Stimulated activated CD8-positive, alpha-beta memory T cell treated with anti-CD3 and anti-CD28 coated beads, Interleukin-15, amount 100 ng/mL, for 24 hours (primary cell): Measurements from ENCODE around the gene DPYD.

ENCODE experiments used
- DNase-seq: peaks from one replicate; pipeline ENCODE4 v3.0.0-alpha.2; 2020; ENCODE audit warnings: low read depth

Gene DPYD

GRCh38 chr1:97202481-97203380 is 718.1 kb downstream of the DPYD start:
- DNase-seq: no peak

GRCh38 chr1:97201641-97202040 is 719.2 kb downstream of the DPYD start:
- DNase-seq: no peak

- no peak for DNase-seq
Observed at GRCh38 chr1:97200595-97200994, 720.2 kb downstream of the DPYD start.

- DNase-seq: no peak
Observed at GRCh38 chr1:97196825-97197516, 723.9 kb downstream of the DPYD start.

- no peak for DNase-seq
Observed at GRCh38 chr1:97192872-97193572, 727.8 kb downstream of the DPYD start.

- no peak for DNase-seq
Observed at GRCh38 chr1:97190326-97190725, 730.5 kb downstream of the DPYD start.

GRCh38 chr1:97186381-97186780 is 734.5 kb downstream of the DPYD start:
- no peak for DNase-seq

- DNase-seq: no peak
Observed at GRCh38 chr1:97174039-97174704, 746.7 kb downstream of the DPYD start.

- DNase-seq: no peak
Observed at GRCh38 chr1:97170300-97170699, 750.5 kb downstream of the DPYD start.

GRCh38 chr1:97168056-97168455 is 752.8 kb downstream of the DPYD start:
- no peak for DNase-seq

GRCh38 chr1:97167246-97167645 is 753.6 kb downstream of the DPYD start:
- no peak for DNase-seq

- no peak for DNase-seq
Observed at GRCh38 chr1:97166626-97167025, 754.2 kb downstream of the DPYD start.

GRCh38 chr1:97164276-97164639 is 756.6 kb downstream of the DPYD start:
- DNase-seq: no peak

GRCh38 chr1:97163591-97164275 is 757.1 kb downstream of the DPYD start:
- no peak for DNase-seq

GRCh38 chr1:97160818-97161217 is 760.0 kb downstream of the DPYD start:
- no peak for DNase-seq

- no peak for DNase-seq
Observed at GRCh38 chr1:97159342-97159741, 761.5 kb downstream of the DPYD start.

GRCh38 chr1:97158691-97159096 is 762.1 kb downstream of the DPYD start:
- DNase-seq: no peak

- no peak for DNase-seq
Observed at GRCh38 chr1:97157991-97158390, 762.8 kb downstream of the DPYD start.

- no peak for DNase-seq
Observed at GRCh38 chr1:97151651-97152050, 769.2 kb downstream of the DPYD start.

GRCh38 chr1:97145321-97145956 is 775.4 kb downstream of the DPYD start:
- DNase-seq: no peak

- DNase-seq: no peak
Observed at GRCh38 chr1:97144527-97144926, 776.3 kb downstream of the DPYD start.
